HEK293 (cell line): ENCODE data around the gene TPSG1.
A peak's percentile ranks its signal among the peaks of the same experiment; 100 is the strongest.

Source experiments
- EGR2 ChIP-seq: fragments of 450-650 bp; formaldehyde crosslinking; IDR thresholded peaks from 2 replicates; pipeline ENCODE4 v1.5.1; 2016; ENCODE audit warnings: low read depth, missing biosample characterization, missing genetic modification characterization
- GLI2 ChIP-seq: fragments of 450-650 bp; formaldehyde crosslinking; IDR thresholded peaks from 2 replicates; pipeline ENCODE4; 2017; ENCODE audit warnings: missing biosample characterization, missing genetic modification characterization, low read depth, borderline replicate concordance
- KLF16 ChIP-seq: fragments of 450-650 bp; formaldehyde crosslinking; IDR thresholded peaks from 2 replicates; pipeline ENCODE4 v1.5.1; 2017; ENCODE audit warnings: missing biosample characterization, missing genetic modification characterization
- KLF9 ChIP-seq: fragments of 450-650 bp; formaldehyde crosslinking; IDR thresholded peaks from 2 replicates; pipeline ENCODE4 v1.5.1; 2016; ENCODE audit warnings: missing biosample characterization, missing genetic modification characterization, low read depth
- REPIN1 ChIP-seq: fragments of 450-650 bp; formaldehyde crosslinking; IDR thresholded peaks from 2 replicates; pipeline ENCODE4 v1.5.1; 2017; ENCODE audit warnings: missing biosample characterization, missing genetic modification characterization, low read depth
- ZBTB1 ChIP-seq: fragments of 450-650 bp; formaldehyde crosslinking; IDR thresholded peaks from 2 replicates; pipeline ENCODE4 v1.5.1; 2016; ENCODE audit warnings: missing biosample characterization, missing genetic modification characterization
- ZFHX2 ChIP-seq: fragments of 450-650 bp; formaldehyde crosslinking; conservative IDR thresholded peaks from 2 replicates; pipeline ENCODE4 v1.5.1; 2016; ENCODE audit warnings: missing biosample characterization, missing genetic modification characterization
- ZNF140 ChIP-seq: fragments of 450-650 bp; formaldehyde crosslinking; IDR thresholded peaks from 2 replicates; pipeline ENCODE4 v1.5.1; 2016; ENCODE audit warnings: missing biosample characterization, missing genetic modification characterization
- ZNF155 ChIP-seq: fragments of 450-650 bp; formaldehyde crosslinking; IDR thresholded peaks from 2 replicates; pipeline ENCODE4 v1.5.1; 2016; ENCODE audit warnings: missing biosample characterization, missing genetic modification characterization
- ZNF174 ChIP-seq: fragments of 450-650 bp; formaldehyde crosslinking; IDR thresholded peaks from 2 replicates; pipeline ENCODE4 v1.5.0; 2017; ENCODE audit warnings: missing biosample characterization, mild to moderate bottlenecking, missing genetic modification characterization
- ZNF311 ChIP-seq: fragments of 450-650 bp; formaldehyde crosslinking; IDR thresholded peaks from 2 replicates; pipeline ENCODE4 v1.5.1; 2017; ENCODE audit warnings: missing biosample characterization, missing genetic modification characterization, borderline replicate concordance
- ZNF521 ChIP-seq: fragments of 450-650 bp; formaldehyde crosslinking; IDR thresholded peaks from 2 replicates; pipeline ENCODE4 v1.5.1; 2017; ENCODE audit warnings: missing biosample characterization, mild to moderate bottlenecking, missing genetic modification characterization
- ZNF529 ChIP-seq: fragments of 450-650 bp; formaldehyde crosslinking; IDR thresholded peaks from 2 replicates; pipeline ENCODE4 v1.5.1; 2017; ENCODE audit warnings: missing genetic modification characterization, missing biosample characterization; ENCODE audit not compliant: insufficient replicate concordance
- ZNF596 ChIP-seq: fragments of 450-650 bp; IDR thresholded peaks from 2 replicates; pipeline ENCODE4 v1.5.0; 2018; ENCODE audit warnings: missing biosample characterization, mild to moderate bottlenecking, missing genetic modification characterization, moderate library complexity
- ZNF776 ChIP-seq: fragments of 450-650 bp; formaldehyde crosslinking; IDR thresholded peaks from 2 replicates; pipeline ENCODE4 v1.5.0; 2017; ENCODE audit warnings: missing biosample characterization, missing genetic modification characterization, borderline replicate concordance
- ZSCAN30 ChIP-seq: fragments of 450-650 bp; IDR thresholded peaks from 2 replicates; pipeline ENCODE4 v1.5.1; 2018; ENCODE audit warnings: missing biosample characterization, mild to moderate bottlenecking, missing genetic modification characterization, moderate library complexity
- TF ChIP-seq, protein P1 (sequence below): fragments of 450-650 bp; formaldehyde crosslinking; conservative IDR thresholded peaks from 2 replicates; pipeline ENCODE4 v1.5.1; 2016; ENCODE audit warnings: low read depth, missing biosample characterization, missing genetic modification characterization
- TF ChIP-seq, protein P2 (sequence below): fragments of 450-650 bp; formaldehyde crosslinking; IDR thresholded peaks from 2 replicates; pipeline ENCODE4 v1.5.1; 2017; ENCODE audit warnings: missing biosample characterization, missing genetic modification characterization
- TF ChIP-seq, protein P3 (sequence below): fragments of 450-650 bp; formaldehyde crosslinking; optimal IDR thresholded peaks from 2 replicates; pipeline ENCODE3; 2016; ENCODE audit warnings: missing biosample characterization, mild to moderate bottlenecking, missing genetic modification characterization
- TF ChIP-seq, protein P4 (sequence below): fragments of 450-650 bp; formaldehyde crosslinking; IDR thresholded peaks from 2 replicates; pipeline ENCODE4 v1.5.1; 2016; ENCODE audit warnings: missing biosample characterization, missing genetic modification characterization
- TF ChIP-seq, protein P5 (sequence below): IDR thresholded peaks from 2 replicates; pipeline ENCODE4 v1.6.1; 2011; ENCODE audit warnings: mild to moderate bottlenecking, low read depth, low read length, borderline replicate concordance
- TF ChIP-seq, protein P6 (sequence below): fragments of 450-650 bp; formaldehyde crosslinking; IDR thresholded peaks from 2 replicates; pipeline ENCODE4 v1.5.1; 2016; ENCODE audit warnings: missing biosample characterization, missing genetic modification characterization
- TF ChIP-seq, protein P7 (sequence below): fragments of 450-650 bp; formaldehyde crosslinking; IDR thresholded peaks from 2 replicates; pipeline ENCODE4 v1.5.1; 2016; ENCODE audit warnings: missing biosample characterization, missing genetic modification characterization
- TF ChIP-seq, protein P8 (sequence below): fragments of 450-650 bp; formaldehyde crosslinking; IDR thresholded peaks from 2 replicates; pipeline ENCODE4 v1.5.1; 2016; ENCODE audit warnings: missing biosample characterization, missing genetic modification characterization, low read depth

The TPSG1 gene

DNA sequence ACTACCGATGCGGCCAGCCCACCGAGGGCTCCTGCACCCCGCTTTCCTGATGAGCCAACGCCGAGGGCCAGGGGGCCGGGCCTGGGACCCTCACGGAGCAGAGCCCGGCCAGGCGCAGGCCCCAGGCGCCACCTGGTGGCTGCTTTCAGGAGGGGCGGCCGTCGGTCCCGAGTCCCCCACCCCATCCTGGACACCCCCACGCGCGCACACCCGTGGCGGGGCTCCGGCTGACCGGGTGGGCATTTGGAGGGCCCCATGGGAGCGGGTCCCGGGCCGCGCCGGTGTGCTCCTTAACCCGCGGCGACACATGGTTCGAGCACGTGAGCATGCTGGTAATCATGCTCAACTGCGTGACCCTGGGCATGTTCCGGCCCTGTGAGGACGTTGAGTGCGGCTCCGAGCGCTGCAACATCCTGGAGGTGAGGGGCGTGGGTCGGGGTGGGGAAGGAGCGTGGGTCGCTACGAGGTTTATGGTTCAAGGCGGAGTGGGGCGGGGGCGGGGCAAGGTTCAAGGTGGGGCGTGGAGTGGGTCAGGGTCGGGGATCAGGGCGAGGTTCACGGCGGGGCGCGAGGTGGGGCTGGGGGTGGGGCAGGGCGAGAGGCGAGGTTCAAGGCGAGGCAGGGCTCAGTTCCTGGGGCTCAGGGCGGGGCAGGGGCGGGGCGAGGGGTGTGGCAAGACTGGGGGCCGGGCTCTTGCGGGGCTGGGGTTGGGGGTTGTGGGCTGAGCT lies 30.2 kb downstream of the TPSG1 start (continued):
- TF ChIP-seq, protein P1, sequence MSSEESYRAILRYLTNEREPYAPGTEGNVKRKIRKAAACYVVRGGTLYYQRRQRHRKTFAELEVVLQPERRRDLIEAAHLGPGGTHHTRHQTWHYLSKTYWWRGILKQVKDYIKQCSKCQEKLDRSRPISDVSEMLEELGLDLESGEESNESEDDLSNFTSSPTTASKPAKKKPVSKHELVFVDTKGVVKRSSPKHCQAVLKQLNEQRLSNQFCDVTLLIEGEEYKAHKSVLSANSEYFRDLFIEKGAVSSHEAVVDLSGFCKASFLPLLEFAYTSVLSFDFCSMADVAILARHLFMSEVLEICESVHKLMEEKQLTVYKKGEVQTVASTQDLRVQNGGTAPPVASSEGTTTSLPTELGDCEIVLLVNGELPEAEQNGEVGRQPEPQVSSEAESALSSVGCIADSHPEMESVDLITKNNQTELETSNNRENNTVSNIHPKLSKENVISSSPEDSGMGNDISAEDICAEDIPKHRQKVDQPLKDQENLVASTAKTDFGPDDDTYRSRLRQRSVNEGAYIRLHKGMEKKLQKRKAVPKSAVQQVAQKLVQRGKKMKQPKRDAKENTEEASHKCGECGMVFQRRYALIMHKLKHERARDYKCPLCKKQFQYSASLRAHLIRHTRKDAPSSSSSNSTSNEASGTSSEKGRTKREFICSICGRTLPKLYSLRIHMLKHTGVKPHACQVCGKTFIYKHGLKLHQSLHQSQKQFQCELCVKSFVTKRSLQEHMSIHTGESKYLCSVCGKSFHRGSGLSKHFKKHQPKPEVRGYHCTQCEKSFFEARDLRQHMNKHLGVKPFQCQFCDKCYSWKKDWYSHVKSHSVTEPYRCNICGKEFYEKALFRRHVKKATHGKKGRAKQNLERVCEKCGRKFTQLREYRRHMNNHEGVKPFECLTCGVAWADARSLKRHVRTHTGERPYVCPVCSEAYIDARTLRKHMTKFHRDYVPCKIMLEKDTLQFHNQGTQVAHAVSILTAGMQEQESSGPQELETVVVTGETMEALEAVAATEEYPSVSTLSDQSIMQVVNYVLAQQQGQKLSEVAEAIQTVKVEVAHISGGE (tag by site-specific recombination), result no peak
- TF ChIP-seq ZSCAN30 (tag by site-specific recombination), result no peak
- TF ChIP-seq KLF9 (tag by site-specific recombination), result 0 out of 2 replicates have a peak, but pooled peaks have one; percentile 20
- no peak for TF ChIP-seq ZNF174
- TF ChIP-seq EGR2 (tag by site-specific recombination), result 0 out of 2 replicates have a peak, but pooled peaks have one; percentile 18
- no peak for TF ChIP-seq REPIN1
- no peak for TF ChIP-seq ZNF155 (tag by site-specific recombination)
- TF ChIP-seq, protein P2, sequence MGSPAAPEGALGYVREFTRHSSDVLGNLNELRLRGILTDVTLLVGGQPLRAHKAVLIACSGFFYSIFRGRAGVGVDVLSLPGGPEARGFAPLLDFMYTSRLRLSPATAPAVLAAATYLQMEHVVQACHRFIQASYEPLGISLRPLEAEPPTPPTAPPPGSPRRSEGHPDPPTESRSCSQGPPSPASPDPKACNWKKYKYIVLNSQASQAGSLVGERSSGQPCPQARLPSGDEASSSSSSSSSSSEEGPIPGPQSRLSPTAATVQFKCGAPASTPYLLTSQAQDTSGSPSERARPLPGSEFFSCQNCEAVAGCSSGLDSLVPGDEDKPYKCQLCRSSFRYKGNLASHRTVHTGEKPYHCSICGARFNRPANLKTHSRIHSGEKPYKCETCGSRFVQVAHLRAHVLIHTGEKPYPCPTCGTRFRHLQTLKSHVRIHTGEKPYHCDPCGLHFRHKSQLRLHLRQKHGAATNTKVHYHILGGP, result no peak
- TF ChIP-seq ZBTB1 (tag by site-specific recombination), result no peak
- TF ChIP-seq, protein P3, sequence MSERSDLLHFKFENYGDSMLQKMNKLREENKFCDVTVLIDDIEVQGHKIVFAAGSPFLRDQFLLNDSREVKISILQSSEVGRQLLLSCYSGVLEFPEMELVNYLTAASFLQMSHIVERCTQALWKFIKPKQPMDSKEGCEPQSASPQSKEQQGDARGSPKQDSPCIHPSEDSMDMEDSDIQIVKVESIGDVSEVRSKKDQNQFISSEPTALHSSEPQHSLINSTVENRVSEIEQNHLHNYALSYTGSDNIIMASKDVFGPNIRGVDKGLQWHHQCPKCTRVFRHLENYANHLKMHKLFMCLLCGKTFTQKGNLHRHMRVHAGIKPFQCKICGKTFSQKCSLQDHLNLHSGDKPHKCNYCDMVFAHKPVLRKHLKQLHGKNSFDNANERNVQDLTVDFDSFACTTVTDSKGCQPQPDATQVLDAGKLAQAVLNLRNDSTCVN (tag by site-specific recombination), result peak; percentile 44
- TF ChIP-seq ZNF776 (tag by site-specific recombination), result no peak
- TF ChIP-seq ZFHX2, result peak; percentile 19; the same call in 1 of the 2 replicates
- TF ChIP-seq ZNF311, result no peak
- TF ChIP-seq ZNF521 (tag by site-specific recombination), result no peak
- TF ChIP-seq, protein P4, sequence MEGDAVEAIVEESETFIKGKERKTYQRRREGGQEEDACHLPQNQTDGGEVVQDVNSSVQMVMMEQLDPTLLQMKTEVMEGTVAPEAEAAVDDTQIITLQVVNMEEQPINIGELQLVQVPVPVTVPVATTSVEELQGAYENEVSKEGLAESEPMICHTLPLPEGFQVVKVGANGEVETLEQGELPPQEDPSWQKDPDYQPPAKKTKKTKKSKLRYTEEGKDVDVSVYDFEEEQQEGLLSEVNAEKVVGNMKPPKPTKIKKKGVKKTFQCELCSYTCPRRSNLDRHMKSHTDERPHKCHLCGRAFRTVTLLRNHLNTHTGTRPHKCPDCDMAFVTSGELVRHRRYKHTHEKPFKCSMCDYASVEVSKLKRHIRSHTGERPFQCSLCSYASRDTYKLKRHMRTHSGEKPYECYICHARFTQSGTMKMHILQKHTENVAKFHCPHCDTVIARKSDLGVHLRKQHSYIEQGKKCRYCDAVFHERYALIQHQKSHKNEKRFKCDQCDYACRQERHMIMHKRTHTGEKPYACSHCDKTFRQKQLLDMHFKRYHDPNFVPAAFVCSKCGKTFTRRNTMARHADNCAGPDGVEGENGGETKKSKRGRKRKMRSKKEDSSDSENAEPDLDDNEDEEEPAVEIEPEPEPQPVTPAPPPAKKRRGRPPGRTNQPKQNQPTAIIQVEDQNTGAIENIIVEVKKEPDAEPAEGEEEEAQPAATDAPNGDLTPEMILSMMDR (tag by site-specific recombination), result peak; percentile 81
- TF ChIP-seq ZNF596 (tag by site-specific recombination), result no peak
- TF ChIP-seq GLI2 (tag by site-specific recombination), result no peak
- TF ChIP-seq, protein P5, sequence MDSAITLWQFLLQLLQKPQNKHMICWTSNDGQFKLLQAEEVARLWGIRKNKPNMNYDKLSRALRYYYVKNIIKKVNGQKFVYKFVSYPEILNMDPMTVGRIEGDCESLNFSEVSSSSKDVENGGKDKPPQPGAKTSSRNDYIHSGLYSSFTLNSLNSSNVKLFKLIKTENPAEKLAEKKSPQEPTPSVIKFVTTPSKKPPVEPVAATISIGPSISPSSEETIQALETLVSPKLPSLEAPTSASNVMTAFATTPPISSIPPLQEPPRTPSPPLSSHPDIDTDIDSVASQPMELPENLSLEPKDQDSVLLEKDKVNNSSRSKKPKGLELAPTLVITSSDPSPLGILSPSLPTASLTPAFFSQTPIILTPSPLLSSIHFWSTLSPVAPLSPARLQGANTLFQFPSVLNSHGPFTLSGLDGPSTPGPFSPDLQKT, result no peak
- TF ChIP-seq, protein P6, sequence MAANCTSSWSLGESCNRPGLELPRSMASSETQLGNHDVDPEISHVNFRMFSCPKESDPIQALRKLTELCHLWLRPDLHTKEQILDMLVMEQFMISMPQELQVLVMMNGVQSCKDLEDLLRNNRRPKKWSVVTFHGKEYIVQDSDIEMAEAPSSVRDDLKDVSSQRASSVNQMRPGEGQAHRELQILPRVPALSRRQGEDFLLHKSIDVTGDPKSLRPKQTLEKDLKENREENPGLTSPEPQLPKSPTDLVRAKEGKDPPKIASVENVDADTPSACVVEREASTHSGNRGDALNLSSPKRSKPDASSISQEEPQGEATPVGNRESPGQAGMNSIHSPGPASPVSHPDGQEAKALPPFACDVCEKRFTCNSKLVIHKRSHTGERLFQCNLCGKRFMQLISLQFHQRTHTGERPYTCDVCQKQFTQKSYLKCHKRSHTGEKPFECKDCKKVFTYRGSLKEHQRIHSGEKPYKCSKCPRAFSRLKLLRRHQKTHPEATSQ, result 0 out of 2 replicates have a peak, but pooled peaks have one; percentile 15
- TF ChIP-seq, protein P7, sequence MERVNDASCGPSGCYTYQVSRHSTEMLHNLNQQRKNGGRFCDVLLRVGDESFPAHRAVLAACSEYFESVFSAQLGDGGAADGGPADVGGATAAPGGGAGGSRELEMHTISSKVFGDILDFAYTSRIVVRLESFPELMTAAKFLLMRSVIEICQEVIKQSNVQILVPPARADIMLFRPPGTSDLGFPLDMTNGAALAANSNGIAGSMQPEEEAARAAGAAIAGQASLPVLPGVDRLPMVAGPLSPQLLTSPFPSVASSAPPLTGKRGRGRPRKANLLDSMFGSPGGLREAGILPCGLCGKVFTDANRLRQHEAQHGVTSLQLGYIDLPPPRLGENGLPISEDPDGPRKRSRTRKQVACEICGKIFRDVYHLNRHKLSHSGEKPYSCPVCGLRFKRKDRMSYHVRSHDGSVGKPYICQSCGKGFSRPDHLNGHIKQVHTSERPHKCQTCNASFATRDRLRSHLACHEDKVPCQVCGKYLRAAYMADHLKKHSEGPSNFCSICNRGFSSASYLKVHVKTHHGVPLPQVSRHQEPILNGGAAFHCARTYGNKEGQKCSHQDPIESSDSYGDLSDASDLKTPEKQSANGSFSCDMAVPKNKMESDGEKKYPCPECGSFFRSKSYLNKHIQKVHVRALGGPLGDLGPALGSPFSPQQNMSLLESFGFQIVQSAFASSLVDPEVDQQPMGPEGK (tag by site-specific recombination), result peak; percentile 88
- TF ChIP-seq, protein P8, sequence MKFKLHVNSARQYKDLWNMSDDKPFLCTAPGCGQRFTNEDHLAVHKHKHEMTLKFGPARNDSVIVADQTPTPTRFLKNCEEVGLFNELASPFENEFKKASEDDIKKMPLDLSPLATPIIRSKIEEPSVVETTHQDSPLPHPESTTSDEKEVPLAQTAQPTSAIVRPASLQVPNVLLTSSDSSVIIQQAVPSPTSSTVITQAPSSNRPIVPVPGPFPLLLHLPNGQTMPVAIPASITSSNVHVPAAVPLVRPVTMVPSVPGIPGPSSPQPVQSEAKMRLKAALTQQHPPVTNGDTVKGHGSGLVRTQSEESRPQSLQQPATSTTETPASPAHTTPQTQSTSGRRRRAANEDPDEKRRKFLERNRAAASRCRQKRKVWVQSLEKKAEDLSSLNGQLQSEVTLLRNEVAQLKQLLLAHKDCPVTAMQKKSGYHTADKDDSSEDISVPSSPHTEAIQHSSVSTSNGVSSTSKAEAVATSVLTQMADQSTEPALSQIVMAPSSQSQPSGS (tag by site-specific recombination), result no peak
- 0 out of 2 replicates have a peak, but pooled peaks have one; percentile 27 for TF ChIP-seq KLF16 (tag by site-specific recombination)
- no peak for TF ChIP-seq ZNF140 (tag by site-specific recombination)
- TF ChIP-seq ZNF529 (tag by site-specific recombination), result no peak
